OCI-LY7 (cell line): Measurements from ENCODE around the gene CMC1.

Experiments used
- CTCF ChIP-seq: fragments of 200-600 bp; sonication (generic); conservative IDR thresholded peaks from 2 replicates; pipeline ENCODE4 v1.5.1; 2014; ENCODE audit warnings: mild to moderate bottlenecking, antibody characterized with exemption, low read length, moderate library complexity, mixed read lengths
- EZH2phosphoT487 ChIP-seq: fragments of 200-600 bp; sonication (generic); IDR thresholded peaks from 2 replicates; pipeline ENCODE4 v1.6.1; 2018; ENCODE audit warnings: low read depth, borderline replicate concordance, mild to moderate bottlenecking, mixed run types, antibody characterized with exemption, low read length, moderate library complexity, mixed read lengths

GRCh38 chr3:28347374-28348264, 106.2 kb downstream of the CMC1 start:
- TF ChIP-seq EZH2phosphoT487 (no peak), CTCF (no peak)
